Caco-2 (cell line): ENCODE results near the gene TSR3. TPM values are rescaled to one million over a fixed set of nuclear protein-coding genes. Genes with fewer than 3 reads are reported as not detected.

ENCODE experiments used
- BruUV-seq: library from RNA; stranded (reverse); fragments of 400-500 nt; replicated peaks from 2 replicates; lab custom pipeline; 2021; lab: Mats Ljungman, UMichigan
- CTCF ChIA-PET: fragments of 300-600 bp; sonication (Branson Sonifier 250); formaldehyde crosslinking; loops from one replicate; lab custom pipeline; 2022; ENCODE audit warnings: antibody characterized with exemption; lab: Charles Lee
- POLR2A ChIA-PET: fragments of 300-600 bp; sonication (Branson Sonifier 250); formaldehyde crosslinking; loops from one replicate; lab custom pipeline; 2022; ENCODE audit warnings: antibody characterized with exemption; lab: Charles Lee
- DNase-seq, 2 experiments: peaks; one replicate each; pipeline versions ENCODE4 v3.0.0 to v3.0.0-alpha.2; 2020 to 2022
- H3K27me3 ChIP-seq: replicated peaks from 2 replicates; pipeline ENCODE4 v1.6.0; 2011; ENCODE audit warnings: low read length; ENCODE audit not compliant: control insufficient read depth, insufficient read depth
- H3K36me3 ChIP-seq: 2 replicates; pipeline ENCODE4 v1.5.1; 2011; ENCODE audit warnings: low read length; ENCODE audit not compliant: control insufficient read depth, insufficient read depth
- H3K4me1 ChIP-seq: fragments of 250-450 bp; sonication (Bioruptor Pico); 2 replicates; pipeline ENCODE4 v1.5.1; 2020; ENCODE audit warnings: mild to moderate bottlenecking
- H3K4me3 ChIP-seq: 2 replicates; pipeline ENCODE4 v1.5.1; 2011; ENCODE audit warnings: low read depth, mild to moderate bottlenecking, control low read depth, low read length
- H3K9me3 ChIP-seq: fragments of 250-450 bp; sonication (Bioruptor Pico); 2 replicates; pipeline ENCODE4 v1.5.1; 2020; ENCODE audit warnings: mild to moderate bottlenecking, moderate library complexity
- H3K27ac Mint-ChIP-seq: one replicate; pipeline ENCODE4 v1.8.0; 2022; ENCODE audit warnings: mixed read lengths; ENCODE audit not compliant: unreplicated experiment
- H3K27me3 Mint-ChIP-seq: one replicate; pipeline ENCODE4 v1.8.0; 2022; ENCODE audit warnings: mixed read lengths; ENCODE audit not compliant: insufficient read depth, unreplicated experiment
- H3K36me3 Mint-ChIP-seq: one replicate; pipeline ENCODE4 v1.8.0; 2022; ENCODE audit warnings: mild to moderate bottlenecking, mixed read lengths; ENCODE audit not compliant: insufficient read depth, unreplicated experiment
- H3K4me1 Mint-ChIP-seq: one replicate; pipeline ENCODE4 v1.8.0; 2022; ENCODE audit warnings: low read depth, mixed read lengths; ENCODE audit not compliant: unreplicated experiment
- H3K4me3 Mint-ChIP-seq: one replicate; pipeline ENCODE4 v1.8.0; 2022; ENCODE audit warnings: mild to moderate bottlenecking, moderate library complexity, mixed read lengths; ENCODE audit not compliant: unreplicated experiment
- H3K9me3 Mint-ChIP-seq: one replicate; pipeline ENCODE4 v1.8.0; 2022; ENCODE audit warnings: mixed read lengths; ENCODE audit not compliant: unreplicated experiment
- CTCF ChIP-seq, 2 experiments: fragments of 200-600 bp in 1 of 2; IDR thresholded peaks; 1 replicate in 1 of 2; 2 replicates in 1 of 2; pipeline versions ENCODE4 v1.5.1 to v1.8.0; 2011 to 2022; ENCODE audit warnings: antibody characterized with exemption in 1 of 2, control low read depth in 1 of 2, inconsistent platforms in 1 of 2, low read depth in 1 of 2, low read length in 1 of 2, mild to moderate bottlenecking in 1 of 2, moderate library complexity in 1 of 2; ENCODE audit not compliant: insufficient read depth in 1 of 2, severe bottlenecking in 1 of 2, unreplicated experiment in 1 of 2
- intact Hi-C: fragments of 100-400 bp; cut with micrococcal nuclease; formaldehyde crosslinking; loops from one replicate; pipeline ENCODE4 v1.10.0; 2022; ENCODE audit not compliant: unreplicated experiment
- total RNA-seq: library from RNA; stranded (reverse); gene quantifications from 2 replicates; pipeline ENCODE4 v1.2.3, GENCODE V29; 2022

Gene TSR3
- total RNA-seq, 1 experiment from 2014 or later = 48.6 TPM

DNA sequence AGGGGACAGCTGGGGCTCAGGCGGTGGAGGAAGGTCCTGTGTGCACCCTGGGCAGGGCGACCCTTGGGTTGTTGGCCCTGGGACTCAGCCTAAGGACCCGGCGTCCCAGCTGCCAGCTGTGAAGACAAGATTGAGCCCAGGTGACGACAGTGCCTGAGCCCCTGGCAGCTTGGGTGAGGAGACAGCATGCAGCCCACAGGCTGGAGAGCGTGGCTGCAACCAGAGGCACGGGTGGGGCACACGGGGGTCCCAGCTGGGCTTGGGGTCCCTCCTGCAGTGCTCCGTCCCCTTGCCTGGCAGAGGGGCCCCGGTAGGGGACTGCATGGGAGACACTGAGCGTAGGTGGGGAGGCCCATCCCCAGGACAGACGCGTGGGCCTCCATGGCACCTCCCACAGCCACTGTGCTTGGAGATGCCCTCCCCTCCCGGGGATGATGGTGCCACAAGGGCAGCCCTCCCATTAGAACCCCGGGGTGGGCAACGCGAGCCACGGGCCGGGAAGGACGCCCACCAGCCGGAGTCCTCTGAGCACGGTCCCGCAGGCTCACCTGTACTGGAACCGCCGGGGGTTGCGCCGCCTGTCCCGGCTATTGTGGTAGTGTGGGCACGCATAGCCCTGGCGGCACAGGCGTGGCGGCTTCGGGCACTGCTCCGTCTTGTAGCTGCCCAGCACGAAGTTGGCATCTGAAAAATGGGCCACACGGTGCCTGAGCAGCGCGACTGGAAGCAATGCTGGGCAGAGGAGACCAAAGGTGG lies 47.3 kb upstream of the TSR3 start:
- Histone ChIP-seq H3K4me3 (no peak overlapping the region), H3K4me1 (no peaks in the 10 kb centered on the region), H3K27me3 (no peaks in the 10 kb centered on the region), H3K36me3 (no peaks in the 10 kb centered on the region), H3K9me3 (no peaks in the 10 kb centered on the region)
- Mint-ChIP-seq H3K27ac (no peak overlapping the region), H3K4me3 (no peak overlapping the region), H3K36me3 (peaks cover 13% of the 10 kb centered on the region), H3K27me3 (no peaks in the 10 kb centered on the region), H3K9me3 (no peaks in the 10 kb centered on the region), H3K4me1 (no peaks in the 10 kb centered on the region)
- TF ChIP-seq CTCF (IDR thresholded peaks at IDR 0.05; ENCODE audit: insufficient read depth in 1 of 2, low read depth in 1 of 2, low read length in 1 of 2, severe bottlenecking in 1 of 2, unreplicated experiment in 1 of 2) = no peak
- no peak for DNase-seq
- intact Hi-C loops = no loop called here
- CTCF ChIA-PET = no interaction called here
- BruUV-seq = no TSS peak
- POLR2A ChIA-PET = no interaction called here

- Mint-ChIP-seq H3K9me3 (no peaks in the 10 kb centered on the region), H3K4me1 (no peaks in the 10 kb centered on the region), H3K4me3 (no peak overlapping the region), H3K27me3 (no peaks in the 10 kb centered on the region), H3K27ac (no peak overlapping the region), H3K36me3 (peaks cover 13% of the 10 kb centered on the region)
- intact Hi-C loops = no loop called here
- TF ChIP-seq CTCF (IDR thresholded peaks at IDR 0.05; ENCODE audit: insufficient read depth in 1 of 2, low read depth in 1 of 2, low read length in 1 of 2, severe bottlenecking in 1 of 2, unreplicated experiment in 1 of 2) = no peak
- H3K36me3 ChIP-seq = no peaks in the 10 kb centered on the region
- H3K4me3 ChIP-seq = no peak overlapping the region
- no peaks in the 10 kb centered on the region for H3K27me3 ChIP-seq
- H3K4me1 ChIP-seq = no peaks in the 10 kb centered on the region
- no peak for DNase-seq
- ChIA-PET POLR2A (no interaction called here), CTCF (no interaction called here)
- no TSS peak for BruUV-seq
- H3K9me3 ChIP-seq = no peaks in the 10 kb centered on the region
Observed at GRCh38 chr16:1398351-1398750, 46.7 kb upstream of the TSR3 start.

GRCh38 chr16:1397779-1398178 lies 46.1 kb upstream of the TSR3 start:
- Mint-ChIP-seq H3K36me3 (peaks cover 15% of the 10 kb centered on the region), H3K4me1 (no peaks in the 10 kb centered on the region), H3K9me3 (no peaks in the 10 kb centered on the region), H3K4me3 (no peak overlapping the region), H3K27me3 (no peaks in the 10 kb centered on the region), H3K27ac (no peak overlapping the region)
- no peak for DNase-seq
- H3K4me1 ChIP-seq = no peaks in the 10 kb centered on the region
- no peaks in the 10 kb centered on the region for H3K36me3 ChIP-seq
- CTCF ChIA-PET = no interaction called here
- H3K9me3 ChIP-seq = no peaks in the 10 kb centered on the region
- H3K27me3 ChIP-seq = no peaks in the 10 kb centered on the region
- intact Hi-C loops = no loop called here
- H3K4me3 ChIP-seq = no peak overlapping the region
- BruUV-seq = no TSS peak
- TF ChIP-seq CTCF (IDR thresholded peaks at IDR 0.05; ENCODE audit: insufficient read depth in 1 of 2, low read depth in 1 of 2, low read length in 1 of 2, severe bottlenecking in 1 of 2, unreplicated experiment in 1 of 2) = no peak
- POLR2A ChIA-PET = no interaction called here
